HEK293T (cell line): ENCODE data around the gene PLCB1.
"Not testable (repeated sequence)": the region's sequence is repeated elsewhere in the genome, so short reads cannot be mapped to it uniquely, and the experiment has no call there.

Experiments used
- CTCF ChIA-PET: fragments of 350-600 bp; formaldehyde crosslinking; extraction: SDS; loops from one replicate; lab custom pipeline; 2021; ENCODE audit warnings: antibody characterized with exemption, inconsistent platforms; lab: Yijun Ruan, JAX
- POLR2A ChIA-PET: fragments of 350-600 bp; formaldehyde crosslinking; extraction: SDS; loops from one replicate; lab custom pipeline; 2020; ENCODE audit warnings: antibody characterized with exemption, inconsistent platforms; lab: Yijun Ruan, JAX
- DNase-seq: peaks from one replicate; pipeline ENCODE4 v3.0.0; 2012; ENCODE audit warnings: mixed read lengths; ENCODE audit errors: extremely low spot score
- ARNT ChIP-seq: fragments of 450-650 bp; IDR thresholded peaks from 2 replicates; pipeline ENCODE4 v1.6.1; 2017; ENCODE audit warnings: mild to moderate bottlenecking
- BHLHE40 ChIP-seq: fragments of 450-650 bp; IDR thresholded peaks from 2 replicates; pipeline ENCODE4 v1.6.1; 2016; ENCODE audit warnings: mild to moderate bottlenecking, moderate library complexity, borderline replicate concordance
- CTBP1 ChIP-seq: fragments of 450-650 bp; IDR thresholded peaks from 2 replicates; pipeline ENCODE4 v1.6.1; 2016; ENCODE audit warnings: borderline replicate concordance
- ELF4 ChIP-seq: fragments of 450-650 bp; IDR thresholded peaks from 2 replicates; pipeline ENCODE4 v1.6.1; 2017; ENCODE audit warnings: antibody characterized with exemption
- FOXA1 ChIP-seq: fragments of 450-650 bp; IDR thresholded peaks from 2 replicates; pipeline ENCODE4 v1.6.1; 2016; ENCODE audit warnings: mild to moderate bottlenecking
- FOXK2 ChIP-seq: fragments of 450-650 bp; IDR thresholded peaks from 2 replicates; pipeline ENCODE4 v1.6.1; 2016; ENCODE audit warnings: mild to moderate bottlenecking
- FOXM1 ChIP-seq: fragments of 450-650 bp; IDR thresholded peaks from 2 replicates; pipeline ENCODE4 v1.6.1; 2017; ENCODE audit warnings: mild to moderate bottlenecking, borderline replicate concordance
- HDGF ChIP-seq: fragments of 450-650 bp; IDR thresholded peaks from 2 replicates; pipeline ENCODE4 v1.6.1; 2017; ENCODE audit warnings: antibody characterized with exemption, borderline replicate concordance
- L3MBTL2 ChIP-seq: fragments of 450-650 bp; conservative IDR thresholded peaks from 2 replicates; pipeline ENCODE4 v1.6.1; 2016; ENCODE audit warnings: mild to moderate bottlenecking
- LEF1 ChIP-seq: fragments of 450-650 bp; IDR thresholded peaks from 2 replicates; pipeline ENCODE4 v1.6.1; 2017; ENCODE audit warnings: mild to moderate bottlenecking, borderline replicate concordance
- NFRKB ChIP-seq: fragments of 450-650 bp; IDR thresholded peaks from 2 replicates; pipeline ENCODE4 v1.6.1; 2016; ENCODE audit warnings: mild to moderate bottlenecking, moderate library complexity
- PKNOX1 ChIP-seq: fragments of 450-650 bp; IDR thresholded peaks from 2 replicates; pipeline ENCODE4 v1.6.1; 2016
- SP1 ChIP-seq: fragments of 450-650 bp; IDR thresholded peaks from 2 replicates; pipeline ENCODE4 v1.6.1; 2017
- SUZ12 ChIP-seq: fragments of 450-650 bp; IDR thresholded peaks from 2 replicates; pipeline ENCODE4 v1.6.1; 2016; ENCODE audit warnings: mild to moderate bottlenecking
- TARDBP ChIP-seq: fragments of 450-650 bp; IDR thresholded peaks from 2 replicates; pipeline ENCODE4 v1.6.1; 2016
- ZNF384 ChIP-seq: fragments of 450-650 bp; IDR thresholded peaks from 2 replicates; pipeline ENCODE4 v1.6.1; 2016

The PLCB1 gene

DNA sequence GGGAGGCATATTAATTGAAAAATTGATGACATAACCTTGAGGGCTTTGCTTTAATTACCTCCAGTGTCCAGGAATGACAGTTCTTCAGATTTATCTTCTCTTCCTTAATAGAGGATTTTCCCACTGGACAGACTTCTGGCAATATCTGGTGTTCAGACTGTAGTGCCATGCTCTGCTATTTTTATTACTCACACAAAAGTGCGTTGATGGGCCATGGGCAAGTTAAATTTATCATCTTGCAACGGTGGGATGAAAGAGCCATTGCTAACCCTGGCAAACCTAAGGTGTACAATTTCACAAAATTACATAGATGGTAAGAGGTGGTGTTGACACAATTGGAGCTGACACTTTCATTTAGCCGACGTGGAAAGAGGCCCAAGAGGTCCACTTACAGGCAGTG lies 683.1 kb downstream of the PLCB1 start:
- DNase-seq = no peak
- POLR2A ChIA-PET = no interaction called here
- CTCF ChIA-PET = no interaction called here
- TF ChIP-seq NFRKB (no peak), HDGF (no peak), CTBP1 (no peak), SUZ12 (no peak), L3MBTL2 (no peak), FOXA1 (no peak), LEF1 (no peak), SP1 (no peak), PKNOX1 (no peak), ELF4 (no peak)

- ChIA-PET CTCF (interaction anchor here (1.7 kb wide), 1 partner anchor 24 kb away, joined by 7 read pairs; no protein-coding TSS in a partner anchor), POLR2A (no interaction called here)
- DNase-seq = no peak
- TF ChIP-seq LEF1 = no peak
- no peak for TF ChIP-seq FOXM1
- TF ChIP-seq HDGF = no peak
- no peak for TF ChIP-seq SUZ12
- no peak for TF ChIP-seq BHLHE40
- TF ChIP-seq FOXA1 = no peak
- TF ChIP-seq L3MBTL2 = no peak
- TF ChIP-seq NFRKB = no peak
- TF ChIP-seq SP1 = no peak
- no peak for TF ChIP-seq ZNF384
These were observed 697.2 kb downstream of the PLCB1 start for GRCh38 chr20:8829256-8829655.

GRCh38 chr20:8834294-8834693 lies 702.2 kb downstream of the PLCB1 start:
- DNase-seq, CTCF ChIA-PET, POLR2A ChIA-PET: not testable (repeated sequence)

- ChIA-PET CTCF (no interaction called here), POLR2A (no interaction called here)
- no peak for TF ChIP-seq FOXM1
These were observed 702.8 kb downstream of the PLCB1 start for GRCh38 chr20:8834851-8835250.

DNA sequence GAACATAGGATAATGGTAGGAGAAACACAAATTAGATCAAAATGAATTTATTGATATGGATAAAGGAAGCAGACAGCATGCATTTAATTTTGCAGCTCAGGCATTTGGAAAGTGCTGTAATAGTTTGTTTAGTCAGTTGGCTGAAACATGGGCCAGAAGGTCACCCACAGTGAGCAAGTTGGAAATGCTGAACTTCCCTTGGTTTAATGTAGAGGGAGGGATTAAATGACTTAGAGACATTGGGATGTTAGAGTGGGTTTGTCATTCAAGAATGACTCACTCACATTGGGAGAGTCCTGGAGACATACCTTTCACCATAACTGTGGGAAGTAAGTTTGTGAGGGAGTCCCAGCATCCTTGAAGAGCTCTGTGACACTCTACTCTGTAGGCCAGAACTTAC lies 705.3 kb downstream of the PLCB1 start:
- ChIA-PET CTCF (no interaction called here), POLR2A (no interaction called here)
- DNase-seq = no peak
- no peak for TF ChIP-seq LEF1
- TF ChIP-seq SP1 = no peak
- no peak for TF ChIP-seq NFRKB

More at GRCh38 chr20:8834851-8835250, 702.8 kb downstream of the PLCB1 start:
- DNase-seq = no peak

DNA sequence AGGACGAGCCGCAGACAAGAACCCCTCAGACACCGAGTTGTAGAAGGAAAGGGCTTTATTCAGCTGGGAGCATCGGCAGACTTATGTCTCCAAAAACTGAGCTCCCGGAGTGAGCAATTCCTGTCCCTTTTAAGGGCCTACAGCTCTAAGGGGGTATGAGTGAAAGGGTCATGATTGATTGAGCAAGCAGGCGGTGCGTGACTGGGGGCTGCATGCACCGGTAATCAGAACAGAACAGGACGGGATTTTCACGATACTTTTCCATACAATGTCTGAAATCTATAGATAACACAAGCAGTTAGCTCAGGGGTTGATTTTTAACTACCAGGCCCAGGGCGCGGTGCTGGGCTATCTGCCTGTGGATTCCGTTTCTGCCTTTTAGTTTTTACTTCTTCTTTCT lies 710.5 kb downstream of the PLCB1 start:
- CTCF ChIA-PET = interaction anchor here (0.6 kb wide), 1 partner anchor 227 kb away, joined by 3 read pairs; no protein-coding TSS in a partner anchor
- TF ChIP-seq FOXM1 (no peak), SUZ12 (no peak), FOXA1 (no peak), HDGF (no peak), ARNT (no peak), NFRKB (no peak), SP1 (no peak), CTBP1 (no peak), BHLHE40 (no peak)
- no peak for DNase-seq
- POLR2A ChIA-PET = no interaction called here

GRCh38 chr20:8844179-8844578 lies 712.1 kb downstream of the PLCB1 start:
- CTCF ChIA-PET = no interaction called here
- TF ChIP-seq HDGF = no peak
- no peak for TF ChIP-seq ARNT
- no peak for TF ChIP-seq SP1
- TF ChIP-seq ZNF384 = no peak
- TF ChIP-seq FOXK2 = no peak
- no peak for TF ChIP-seq FOXA1
- TF ChIP-seq TARDBP = no peak
- no peak for TF ChIP-seq BHLHE40
- no peak for TF ChIP-seq LEF1
- TF ChIP-seq FOXM1 = no peak
- TF ChIP-seq SUZ12 = no peak
- TF ChIP-seq L3MBTL2 = no peak
- no peak for TF ChIP-seq NFRKB
- TF ChIP-seq CTBP1 = no peak
- TF ChIP-seq PKNOX1 = no peak
- TF ChIP-seq ELF4 = no peak
- POLR2A ChIA-PET = no interaction called here
- no peak for DNase-seq

- no peak for DNase-seq
- POLR2A ChIA-PET = no interaction called here
- CTCF ChIA-PET = no interaction called here
- no peak for TF ChIP-seq ARNT
- TF ChIP-seq FOXK2 = no peak
- TF ChIP-seq FOXM1 = no peak
- no peak for TF ChIP-seq BHLHE40
- TF ChIP-seq CTBP1 = no peak
- no peak for TF ChIP-seq SUZ12
- TF ChIP-seq ZNF384 = no peak
- TF ChIP-seq LEF1 = no peak
- TF ChIP-seq ELF4 = no peak
- no peak for TF ChIP-seq HDGF
- no peak for TF ChIP-seq PKNOX1
- TF ChIP-seq FOXA1 = no peak
- TF ChIP-seq L3MBTL2 = no peak
- no peak for TF ChIP-seq TARDBP
- no peak for TF ChIP-seq NFRKB
- TF ChIP-seq SP1 = no peak
These were observed 717.9 kb downstream of the PLCB1 start for GRCh38 chr20:8849990-8850389.
